HepG2 (cell line): ENCODE data around the gene LARP1. TPM values are rescaled to one million over a fixed set of nuclear protein-coding genes. Genes with fewer than 3 reads are reported as not detected.

ENCODE experiments used
- CC2D1A ChIP-seq: sonication (generic); formaldehyde crosslinking; IDR thresholded peaks from 2 replicates; pipeline ENCODE4 v1.8.1; 2023; ENCODE audit warnings: mild to moderate bottlenecking, missing genetic modification reagents
- ELF3 ChIP-seq: IDR thresholded peaks from 2 replicates; pipeline ENCODE4 v1.6.1; 2016; ENCODE audit warnings: missing genetic modification reagents, missing compliant biosample characterization
- GLI4 ChIP-seq: sonication (generic); formaldehyde crosslinking; IDR thresholded peaks from 2 replicates; pipeline ENCODE4 v1.5.1; 2020; ENCODE audit warnings: missing genetic modification reagents, mild to moderate bottlenecking, moderate library complexity, borderline replicate concordance
- GMEB2 ChIP-seq: IDR thresholded peaks from 2 replicates; pipeline ENCODE4 v1.6.1; 2016; ENCODE audit warnings: missing biosample characterization, missing genetic modification reagents, low read depth
- HMG20A ChIP-seq: IDR thresholded peaks from 2 replicates; pipeline ENCODE4 v1.6.1; 2016; ENCODE audit warnings: borderline replicate concordance
- KAT7 ChIP-seq: IDR thresholded peaks from 2 replicates; pipeline ENCODE4 v1.6.1; 2018; ENCODE audit warnings: borderline replicate concordance, missing compliant biosample characterization
- MYC ChIP-seq: sonication (generic); formaldehyde crosslinking; IDR thresholded peaks from 2 replicates; pipeline ENCODE4 v1.9.0; 2021; ENCODE audit warnings: missing genetic modification reagents, borderline replicate concordance
- MYPOP ChIP-seq: sonication (generic); formaldehyde crosslinking; IDR thresholded peaks from 2 replicates; pipeline ENCODE4 v1.8.1; 2023; ENCODE audit warnings: mild to moderate bottlenecking, moderate library complexity, missing genetic modification reagents
- NFIC ChIP-seq: IDR thresholded peaks from 2 replicates; pipeline ENCODE4 v1.6.1; 2012; ENCODE audit warnings: mild to moderate bottlenecking, low read length, inconsistent platforms
- PAX8 ChIP-seq: sonication (generic); formaldehyde crosslinking; IDR thresholded peaks from 2 replicates; pipeline ENCODE4 v1.8.0; 2022; ENCODE audit warnings: mild to moderate bottlenecking, missing genetic modification reagents, borderline replicate concordance
- RFXAP ChIP-seq: sonication (generic); formaldehyde crosslinking; IDR thresholded peaks from 2 replicates; pipeline ENCODE4 v1.4.0; 2020; ENCODE audit warnings: missing genetic modification reagents, borderline replicate concordance
- SAFB2 ChIP-seq: sonication (generic); formaldehyde crosslinking; IDR thresholded peaks from 2 replicates; pipeline ENCODE4 v1.5.1; 2020; ENCODE audit warnings: missing genetic modification reagents, low read depth, mild to moderate bottlenecking, borderline replicate concordance
- SRSF1 ChIP-seq: fragments of 200-400 bp; formaldehyde crosslinking; optimal IDR thresholded peaks from 2 replicates; pipeline ENCODE3; 2017; ENCODE audit warnings: mild to moderate bottlenecking, low read depth, low read length, moderate library complexity
- ZFP37 ChIP-seq: sonication (generic); formaldehyde crosslinking; IDR thresholded peaks from 2 replicates; pipeline ENCODE4 v1.4.0; 2020; ENCODE audit warnings: missing genetic modification reagents, borderline replicate concordance
- ZNF24 ChIP-seq: fragments of 450-650 bp; IDR thresholded peaks from 2 replicates; pipeline ENCODE4 v1.6.1; 2017; ENCODE audit warnings: antibody characterized with exemption, mild to moderate bottlenecking
- ZNF343 ChIP-seq: sonication (generic); formaldehyde crosslinking; IDR thresholded peaks from 2 replicates; pipeline ENCODE4 v1.4.0; 2020; ENCODE audit warnings: mild to moderate bottlenecking, missing genetic modification reagents
- ZNF362 ChIP-seq: sonication (generic); formaldehyde crosslinking; IDR thresholded peaks from 2 replicates; pipeline ENCODE4 v1.4.0; 2020; ENCODE audit warnings: missing genetic modification reagents, mild to moderate bottlenecking, borderline replicate concordance
- ZNF605 ChIP-seq: sonication (generic); formaldehyde crosslinking; IDR thresholded peaks from 2 replicates; pipeline ENCODE4 v1.8.0; 2022; ENCODE audit warnings: mild to moderate bottlenecking, missing genetic modification reagents
- ZNF891 ChIP-seq: sonication (generic); formaldehyde crosslinking; IDR thresholded peaks from 2 replicates; pipeline ENCODE4 v1.5.0; 2020; ENCODE audit warnings: mild to moderate bottlenecking, missing genetic modification reagents
- polyA plus RNA-seq, 8 experiments: library from polyadenylated mRNA; depleted of rRNA in 3 of 8; stranded (reverse) in 7 of 8; unstranded in 1 of 8; fragments of >200 nt; fragmentation: Illumina TruSeq in 4 of 8; extraction: Trizol in 4 of 8; gene quantifications; 2 replicates each; pipeline versions ENCODE4 v1.2.1 to v1.2.3, GENCODE V29; 2011 to 2016; ENCODE audit warnings: low read depth in 4 of 8, missing spikeins in 1 of 8, mixed read lengths in 1 of 8; ENCODE audit not compliant: insufficient read depth in 1 of 8
- total RNA-seq, 5 experiments: library from RNA; depleted of rRNA; stranded (reverse); fragments of >200 nt; fragmentation: Illumina TruSeq; extraction: Trizol; gene quantifications; 2 replicates each; pipeline ENCODE4 v1.2.3, GENCODE V29; 2016; ENCODE audit warnings: low read depth in 1 of 5
- TF ChIP-seq, protein P1 (sequence below): sonication (generic); formaldehyde crosslinking; conservative IDR thresholded peaks from 2 replicates; pipeline ENCODE4 v1.4.0; 2020; ENCODE audit warnings: missing genetic modification reagents
- TF ChIP-seq, protein P2 (sequence below): sonication (generic); formaldehyde crosslinking; IDR thresholded peaks from 2 replicates; pipeline ENCODE4 v1.5.0; 2020; ENCODE audit warnings: missing genetic modification reagents
- TF ChIP-seq, protein P3 (sequence below): sonication (generic); formaldehyde crosslinking; IDR thresholded peaks from 2 replicates; pipeline ENCODE4 v1.4.0; 2020; ENCODE audit warnings: missing genetic modification reagents, borderline replicate concordance

Gene LARP1
- total and polyA plus RNA-seq, 2 of the 13 experiments (the other 11 are each of a cell fraction or from before 2014, with no cell fraction given), result 45.2 to 61.4 TPM

DNA sequence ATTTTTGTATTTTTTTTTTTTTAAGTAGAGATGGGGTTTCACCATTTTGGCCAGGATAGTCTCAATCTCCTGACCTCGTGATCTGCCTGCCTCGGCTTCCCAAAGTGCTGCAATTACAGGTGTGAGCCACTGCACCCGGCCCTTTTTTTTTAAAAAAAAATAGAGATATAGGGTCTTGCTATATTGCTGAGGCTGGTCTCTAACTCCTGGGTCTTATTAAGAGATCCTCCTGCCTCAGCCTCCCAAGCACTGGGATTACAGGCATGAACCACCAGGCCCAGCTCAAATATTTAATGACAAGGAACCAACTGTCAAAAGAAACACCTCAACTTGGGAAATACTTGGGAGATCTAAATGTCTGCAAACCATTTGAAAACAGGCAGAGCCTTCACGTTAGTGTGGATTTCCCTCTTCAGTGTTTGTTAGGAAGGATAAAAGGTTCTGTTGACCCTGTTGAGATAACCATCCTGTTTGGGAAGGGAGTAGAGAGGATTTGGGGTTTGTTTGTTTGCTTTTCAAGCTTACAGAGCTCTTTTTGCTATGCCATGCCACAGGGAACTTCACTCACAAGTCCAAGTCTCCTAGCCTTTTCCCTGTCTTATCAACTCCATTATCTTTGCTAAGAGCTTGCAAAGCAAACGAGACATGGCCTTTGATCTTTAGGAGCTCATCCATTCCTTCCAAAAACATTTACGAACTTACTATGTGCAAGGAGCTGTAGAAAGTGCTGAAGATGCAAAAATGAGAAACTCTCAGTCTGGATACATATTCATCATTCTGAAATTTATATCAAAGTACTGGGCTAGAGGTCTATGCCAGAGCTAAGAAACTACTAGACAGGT lies 87.7 kb downstream of the LARP1 start (continued):
- no peak for TF ChIP-seq GLI4 (CRISPR knock-in tag)
- peak; percentile 88; the same call in 1 of the 2 replicates for TF ChIP-seq NFIC
- TF ChIP-seq, protein P1, sequence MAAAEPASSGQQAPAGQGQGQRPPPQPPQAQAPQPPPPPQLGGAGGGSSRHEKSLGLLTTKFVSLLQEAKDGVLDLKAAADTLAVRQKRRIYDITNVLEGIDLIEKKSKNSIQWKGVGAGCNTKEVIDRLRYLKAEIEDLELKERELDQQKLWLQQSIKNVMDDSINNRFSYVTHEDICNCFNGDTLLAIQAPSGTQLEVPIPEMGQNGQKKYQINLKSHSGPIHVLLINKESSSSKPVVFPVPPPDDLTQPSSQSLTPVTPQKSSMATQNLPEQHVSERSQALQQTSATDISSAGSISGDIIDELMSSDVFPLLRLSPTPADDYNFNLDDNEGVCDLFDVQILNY (CRISPR knock-in tag), result no peak
- no peak; the same call in 1 of the 2 replicates for TF ChIP-seq ZNF362 (CRISPR knock-in tag)
- no peak for TF ChIP-seq ZNF24
- no peak; the same call in 1 of the 2 replicates for TF ChIP-seq KAT7 (CRISPR knock-in tag)
- no peak for TF ChIP-seq SAFB2 (CRISPR knock-in tag)
- TF ChIP-seq SRSF1, result no peak
- no peak for TF ChIP-seq ZNF605
- TF ChIP-seq GMEB2 (CRISPR knock-in tag), result no peak
- no peak for TF ChIP-seq MYC
- peak; percentile 92 for TF ChIP-seq HMG20A
- TF ChIP-seq ZNF343, result no peak
- peak; percentile 88 for TF ChIP-seq ELF3 (CRISPR knock-in tag)
- TF ChIP-seq, protein P2, sequence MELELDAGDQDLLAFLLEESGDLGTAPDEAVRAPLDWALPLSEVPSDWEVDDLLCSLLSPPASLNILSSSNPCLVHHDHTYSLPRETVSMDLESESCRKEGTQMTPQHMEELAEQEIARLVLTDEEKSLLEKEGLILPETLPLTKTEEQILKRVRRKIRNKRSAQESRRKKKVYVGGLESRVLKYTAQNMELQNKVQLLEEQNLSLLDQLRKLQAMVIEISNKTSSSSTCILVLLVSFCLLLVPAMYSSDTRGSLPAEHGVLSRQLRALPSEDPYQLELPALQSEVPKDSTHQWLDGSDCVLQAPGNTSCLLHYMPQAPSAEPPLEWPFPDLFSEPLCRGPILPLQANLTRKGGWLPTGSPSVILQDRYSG (CRISPR knock-in tag), result no peak
- TF ChIP-seq, protein P3, sequence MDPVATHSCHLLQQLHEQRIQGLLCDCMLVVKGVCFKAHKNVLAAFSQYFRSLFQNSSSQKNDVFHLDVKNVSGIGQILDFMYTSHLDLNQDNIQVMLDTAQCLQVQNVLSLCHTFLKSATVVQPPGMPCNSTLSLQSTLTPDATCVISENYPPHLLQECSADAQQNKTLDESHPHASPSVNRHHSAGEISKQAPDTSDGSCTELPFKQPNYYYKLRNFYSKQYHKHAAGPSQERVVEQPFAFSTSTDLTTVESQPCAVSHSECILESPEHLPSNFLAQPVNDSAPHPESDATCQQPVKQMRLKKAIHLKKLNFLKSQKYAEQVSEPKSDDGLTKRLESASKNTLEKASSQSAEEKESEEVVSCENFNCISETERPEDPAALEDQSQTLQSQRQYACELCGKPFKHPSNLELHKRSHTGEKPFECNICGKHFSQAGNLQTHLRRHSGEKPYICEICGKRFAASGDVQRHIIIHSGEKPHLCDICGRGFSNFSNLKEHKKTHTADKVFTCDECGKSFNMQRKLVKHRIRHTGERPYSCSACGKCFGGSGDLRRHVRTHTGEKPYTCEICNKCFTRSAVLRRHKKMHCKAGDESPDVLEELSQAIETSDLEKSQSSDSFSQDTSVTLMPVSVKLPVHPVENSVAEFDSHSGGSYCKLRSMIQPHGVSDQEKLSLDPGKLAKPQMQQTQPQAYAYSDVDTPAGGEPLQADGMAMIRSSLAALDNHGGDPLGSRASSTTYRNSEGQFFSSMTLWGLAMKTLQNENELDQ (CRISPR knock-in tag), result no peak
- TF ChIP-seq ZFP37 (CRISPR knock-in tag), result no peak
- no peak for TF ChIP-seq CC2D1A (CRISPR knock-in tag)
- no peak for TF ChIP-seq PAX8
- no peak for TF ChIP-seq ZNF891 (CRISPR knock-in tag)
- no peak for TF ChIP-seq MYPOP (CRISPR knock-in tag)
- TF ChIP-seq RFXAP, result no peak
